ENCODE measurements around the gene APIP.

APIP gene

GRCh38 chr11:34839969-34840368 lies 76.2 kb downstream of the APIP start:
- DNase-seq: no peak

GRCh38 chr11:34836958-34837856 lies 79.0 kb downstream of the APIP start:
- no peak for DNase-seq

- no peak for DNase-seq
Observed at GRCh38 chr11:34833602-34834001, 82.6 kb downstream of the APIP start.
